ENCODE data around the gene MYRIP. TPM values are rescaled to one million over a fixed set of nuclear protein-coding genes. Genes with fewer than 3 reads are reported as not detected.
A peak's percentile ranks its signal among the peaks of the same experiment; 100 is the strongest.

The MYRIP gene
- total RNA-seq, 1 donor from 2014 or later, result 12.7 TPM

DNA sequence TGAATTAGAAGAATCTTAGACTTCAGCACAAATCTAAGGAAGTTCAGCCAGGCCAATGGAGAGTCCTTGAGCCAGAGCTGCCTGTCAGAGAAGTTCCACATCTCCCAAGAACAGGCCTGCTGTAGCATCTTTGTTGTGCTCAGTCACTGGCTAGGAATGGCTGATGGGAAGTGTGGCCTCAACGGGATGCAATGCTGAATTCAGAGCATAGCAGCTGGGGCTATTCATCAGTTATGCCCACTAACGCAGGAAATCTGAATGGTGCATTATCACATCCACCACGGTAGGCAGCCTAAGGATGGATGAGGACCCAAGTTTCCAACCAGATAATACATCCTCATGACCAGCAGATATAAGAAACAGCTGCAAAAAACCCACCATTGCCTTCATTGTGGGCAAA, 496.9 kb downstream of the MYRIP start:
- no peak for DNase-seq (ENCODE audit: low spot score in 2 of 2)
- intact Hi-C loops (cut with DNase I), result loop anchor here (5.0 to 10.0 kb wide), 2 partner anchors 918 to 1854 kb away; partner anchors contain the start of gene ACVR2B
- Histone ChIP-seq H3K4me1 (peaks cover 4 to 18% of the 10 kb centered on the region in 2 donors), H3K27ac (no peak overlapping the region), H3K9me3 (no peaks in the 10 kb centered on the region), H3K27me3 (no peaks in the 10 kb centered on the region), H3K4me3 (no peak overlapping the region), H3K36me3 (peaks cover 0 to 4% of the 10 kb centered on the region in 2 donors)
- no peak for TF ChIP-seq CTCF (IDR thresholded peaks at IDR 0.05)

- intact Hi-C loops (cut with DNase I), result loop anchor here (5.0 to 10.0 kb wide), 2 partner anchors 918 to 1855 kb away; partner anchors contain the start of gene ACVR2B
- Histone ChIP-seq H3K4me3 (no peak overlapping the region), H3K36me3 (peaks cover 0 to 13% of the 10 kb centered on the region in 2 donors), H3K9me3 (no peaks in the 10 kb centered on the region), H3K4me1 (peaks cover 4 to 24% of the 10 kb centered on the region in 2 donors), H3K27me3 (no peaks in the 10 kb centered on the region), H3K27ac (no peak overlapping the region)
- no peak for TF ChIP-seq CTCF (IDR thresholded peaks at IDR 0.05)
- DNase-seq (ENCODE audit: low spot score in 2 of 2), result no peak
Measured at GRCh38 chr3:40307176-40307575, 497.8 kb downstream of the MYRIP start.

GRCh38 chr3:40308725-40309417, 499.5 kb downstream of the MYRIP start:
- H3K27ac ChIP-seq, result peak overlapping the region; percentile 84 to 97
- H3K27me3 ChIP-seq, result no peaks in the 10 kb centered on the region
- peaks cover 10 to 30% of the 10 kb centered on the region in 2 donors for H3K36me3 ChIP-seq
- H3K4me1 ChIP-seq, result peaks cover 4 to 19% of the 10 kb centered on the region in 2 donors
- no peak for TF ChIP-seq CTCF (IDR thresholded peaks at IDR 0.05)
- intact Hi-C loops (cut with DNase I), result loop anchor here (1.0 to 10.0 kb wide), 4 partner anchors 197 to 1857 kb away; partner anchors contain the start of genes ACVR2B, ULK4 and ZNF620
- DNase-seq (ENCODE audit: low spot score in 2 of 2), result no peak
- no peaks in the 10 kb centered on the region for H3K9me3 ChIP-seq
- peak overlapping the region; percentile 74 for H3K4me3 ChIP-seq

GRCh38 chr3:40309418-40309924, 500.1 kb downstream of the MYRIP start, which contains the start of gene EIF1B:
EIF1B (plus strand) TSS chr3:40309707; CDS start chr3:40309942, 235 bp downstream.
- Histone ChIP-seq H3K4me1 (peaks cover 4 to 19% of the 10 kb centered on the region in 2 donors), H3K4me3 (peak within 1 kb of the TSS; percentile 74), H3K9me3 (no peaks in the 10 kb centered on the region), H3K27me3 (no peaks in the 10 kb centered on the region), H3K36me3 (peaks cover 10 to 32% of the 10 kb centered on the region in 2 donors), H3K27ac (peak within 1 kb of the TSS; percentile 84 to 97)
- TF ChIP-seq CTCF (IDR thresholded peaks at IDR 0.05), result peak; percentile 79 to 89 (median 88)
- peak; percentile 92 to 99 for DNase-seq (ENCODE audit: low spot score in 2 of 2)
- intact Hi-C loops (cut with DNase I), result loop anchor here (1.0 to 10.0 kb wide), 4 partner anchors 197 to 1857 kb away; partner anchors contain the start of genes ACVR2B, ULK4 and ZNF620

Data from ascending aorta (tissue), 2 donors.